ENCODE results near the gene LAMB2.

LAMB2 gene

GRCh38 chr3:49132437-49133225 lies at the start of gene LAMB2:
TSS of gene LAMB2 (minus strand) at chr3:49133050. CDS start at chr3:49132867, 183 bp downstream.
- peak; percentile 89 for DNase-seq (ENCODE audit: low spot score)

DNA sequence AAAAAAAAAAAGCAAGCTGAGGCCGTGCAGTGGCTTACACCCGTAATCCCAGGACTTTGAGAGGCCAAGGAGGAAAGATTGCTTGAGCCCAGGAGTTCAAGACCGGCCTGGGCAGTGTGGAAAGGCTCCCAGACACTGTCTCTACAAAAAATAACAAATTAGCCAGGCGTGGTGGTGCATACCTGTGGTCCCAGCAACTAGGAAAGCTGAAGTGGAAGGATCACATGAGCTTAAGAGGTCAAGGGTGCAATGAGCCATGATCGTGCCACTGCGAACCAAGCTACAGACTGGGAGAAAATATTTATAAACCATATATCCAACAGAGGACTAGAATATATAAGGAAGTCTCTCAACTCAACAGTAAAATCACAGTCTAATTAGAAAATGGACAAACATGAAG lies 48.5 kb upstream of the LAMB2 start:
- DNase-seq (ENCODE audit: low spot score): no peak

- no peak for DNase-seq (ENCODE audit: low spot score)
These were observed 47.3 kb upstream of the LAMB2 start for GRCh38 chr3:49180116-49180515.

- DNase-seq (ENCODE audit: low spot score): no peak
These were observed 44.2 kb upstream of the LAMB2 start for GRCh38 chr3:49177073-49177472.

DNA sequence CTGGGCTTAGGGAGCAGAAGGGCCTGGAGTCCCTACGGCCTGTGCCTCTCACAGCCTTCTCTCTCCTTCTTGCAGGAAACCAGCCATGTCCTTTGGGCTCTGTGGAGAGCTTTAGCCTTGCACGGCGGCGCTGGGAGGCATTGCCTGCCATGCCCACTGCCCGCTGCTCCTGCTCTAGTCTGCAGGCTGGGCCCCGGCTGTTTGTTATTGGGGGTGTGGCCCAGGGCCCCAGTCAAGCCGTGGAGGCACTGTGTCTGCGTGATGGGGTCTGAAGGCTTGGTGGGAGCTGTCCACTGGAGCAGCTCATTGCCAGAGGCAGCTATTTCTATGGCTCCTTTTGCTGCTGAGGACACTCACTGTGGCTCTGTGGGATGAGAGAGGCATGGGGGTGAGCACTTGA lies 42.7 kb upstream of the LAMB2 start:
- DNase-seq (ENCODE audit: low spot score): no peak

DNA sequence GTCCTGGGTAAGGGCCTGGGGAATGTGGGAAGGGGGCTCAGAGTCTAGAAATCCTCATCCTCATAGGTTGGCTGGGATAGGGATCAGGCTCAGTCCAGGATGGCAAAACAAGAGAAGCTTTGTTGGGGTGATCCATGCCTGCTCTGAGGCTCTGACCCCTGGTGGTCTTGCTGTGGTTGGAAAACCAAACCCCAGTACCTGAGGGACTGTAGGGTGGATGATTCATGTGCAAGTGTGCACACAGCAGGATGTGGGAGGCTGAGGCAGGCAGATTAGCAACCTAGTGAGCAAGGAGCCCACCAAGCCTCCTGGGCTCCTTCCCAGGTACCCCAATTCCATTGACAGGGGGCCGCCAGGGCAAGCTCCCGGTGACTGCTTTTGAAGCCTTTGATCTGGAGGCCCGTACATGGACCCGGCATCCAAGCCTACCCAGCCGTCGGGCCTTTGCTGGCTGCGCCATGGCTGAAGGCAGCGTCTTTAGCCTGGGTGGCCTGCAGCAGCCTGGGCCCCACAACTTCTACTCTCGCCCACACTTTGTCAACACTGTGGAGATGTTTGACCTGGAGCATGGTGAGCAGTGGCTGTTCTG lies 41.6 kb upstream of the LAMB2 start:
- DNase-seq (ENCODE audit: low spot score): no peak

DNA sequence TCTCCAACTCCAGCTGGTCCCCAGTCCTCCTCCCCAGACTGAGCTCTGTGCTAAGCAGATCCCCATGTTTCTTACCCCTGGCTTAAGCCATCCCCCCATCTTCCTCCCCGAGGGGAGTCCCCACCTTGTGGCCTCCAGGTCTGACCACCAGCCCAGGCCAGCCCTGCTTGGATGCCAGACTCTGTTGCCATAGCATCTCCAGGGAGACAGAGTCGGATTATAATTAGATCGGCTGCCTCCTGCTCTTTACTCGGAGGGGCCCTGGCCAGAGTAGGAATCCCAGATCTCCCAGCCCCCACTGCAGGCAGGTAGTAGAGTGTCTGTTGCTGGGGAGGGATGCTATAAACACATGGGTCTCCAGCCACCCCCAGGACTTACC lies 40.9 kb upstream of the LAMB2 start:
- DNase-seq (ENCODE audit: low spot score): no peak

DNA sequence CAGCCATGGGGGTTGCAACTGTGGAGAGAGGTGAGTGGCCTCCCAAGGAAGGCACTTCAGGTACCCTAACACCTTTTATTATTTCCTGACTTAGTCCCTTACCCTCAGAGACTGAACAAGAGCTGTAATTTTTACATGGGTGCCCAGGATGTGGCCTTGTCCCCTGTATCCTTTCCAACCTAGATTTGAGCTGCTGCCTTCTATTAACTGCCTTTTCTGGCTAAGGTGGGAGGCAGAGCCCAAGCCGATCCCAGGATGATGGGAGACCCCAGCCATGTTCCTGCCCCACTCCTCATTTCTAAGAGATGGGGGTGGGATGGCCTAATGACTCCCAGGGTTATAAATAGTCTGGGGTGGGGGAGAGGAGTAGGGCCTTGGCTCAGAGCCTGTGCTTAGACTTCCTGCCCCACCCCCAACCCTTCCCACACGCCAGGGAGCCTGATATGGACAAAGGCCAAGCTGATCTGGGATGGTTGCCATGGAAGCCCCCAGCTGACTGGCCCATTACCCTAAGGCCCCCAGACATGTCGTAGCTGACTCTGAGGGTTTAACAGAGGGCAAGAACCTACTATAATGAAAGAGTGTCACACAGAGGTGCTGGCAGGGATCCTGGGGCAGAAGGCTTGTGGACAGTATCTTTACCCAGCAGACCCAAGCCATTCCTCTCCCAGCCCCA lies 40.4 kb upstream of the LAMB2 start:
- DNase-seq (ENCODE audit: low spot score): no peak

- no peak for DNase-seq (ENCODE audit: low spot score)
These were observed 39.7 kb upstream of the LAMB2 start for GRCh38 chr3:49172551-49173041.

DNA sequence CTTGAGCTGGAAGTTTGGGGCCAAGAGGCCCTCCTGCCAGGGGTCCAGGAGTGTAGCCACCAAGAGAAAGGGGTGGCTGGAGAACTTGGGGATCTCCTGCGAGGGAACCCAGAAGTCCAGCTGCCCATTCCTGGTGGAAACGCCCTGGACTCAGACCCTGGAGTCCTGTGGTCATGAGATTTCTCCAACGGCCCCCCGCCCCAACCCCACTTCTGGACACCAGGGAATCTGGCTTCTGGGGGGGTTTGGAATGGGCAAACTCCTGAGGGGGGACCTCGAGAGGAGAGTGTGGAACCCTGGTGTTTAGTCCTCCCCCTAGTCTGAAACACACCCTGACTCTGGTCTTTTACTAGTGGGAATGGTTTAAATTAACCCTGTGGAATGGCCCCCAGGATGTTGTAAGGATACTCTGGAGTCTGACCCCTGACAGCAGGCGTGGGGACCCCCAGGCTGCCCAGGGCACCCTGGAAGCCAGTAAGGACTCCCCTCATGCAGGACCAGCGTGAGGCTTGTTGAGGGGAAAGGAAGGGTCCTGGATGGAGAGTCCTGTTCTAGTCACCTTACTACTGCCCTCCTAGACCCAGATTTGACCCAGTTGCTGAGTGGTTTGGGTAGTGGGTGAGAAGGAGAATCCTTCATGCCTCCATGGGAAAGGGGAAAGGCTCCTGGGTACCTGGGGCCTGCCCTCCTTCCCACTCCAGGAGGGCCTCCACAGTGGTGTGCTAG lies 39.1 kb upstream of the LAMB2 start:
- DNase-seq (ENCODE audit: low spot score): peak; percentile 42

GRCh38 chr3:49171119-49171774 lies 38.4 kb upstream of the LAMB2 start, which contains the start of gene KLHDC8B:
TSS of gene KLHDC8B (plus strand) at chr3:49171598. CDS start at chr3:49172770, 1,172 bp downstream.
- peak; percentile 96 for DNase-seq (ENCODE audit: low spot score)

DNA sequence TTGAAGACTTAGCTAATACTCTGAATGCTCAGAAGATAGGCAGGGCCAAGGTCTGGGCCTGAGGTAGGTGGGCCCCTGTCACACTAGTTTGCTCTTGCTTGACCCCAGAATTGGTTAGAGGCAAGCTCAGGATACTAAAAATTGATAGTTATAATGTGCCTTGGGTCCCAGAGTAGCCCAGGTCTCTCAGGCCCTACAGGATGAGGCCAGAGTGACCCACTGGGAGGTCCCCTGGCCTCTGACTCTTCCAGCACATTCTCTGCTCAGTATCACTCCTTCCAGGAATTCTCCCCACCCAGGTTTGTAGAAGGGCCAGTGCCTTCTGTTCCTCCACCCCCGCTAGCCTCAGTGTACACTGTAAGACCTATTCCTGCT lies 37.9 kb upstream of the LAMB2 start:
- DNase-seq (ENCODE audit: low spot score): no peak

- no peak for DNase-seq (ENCODE audit: low spot score)
These were observed 34.1 kb upstream of the LAMB2 start for GRCh38 chr3:49166752-49167556.

DNA sequence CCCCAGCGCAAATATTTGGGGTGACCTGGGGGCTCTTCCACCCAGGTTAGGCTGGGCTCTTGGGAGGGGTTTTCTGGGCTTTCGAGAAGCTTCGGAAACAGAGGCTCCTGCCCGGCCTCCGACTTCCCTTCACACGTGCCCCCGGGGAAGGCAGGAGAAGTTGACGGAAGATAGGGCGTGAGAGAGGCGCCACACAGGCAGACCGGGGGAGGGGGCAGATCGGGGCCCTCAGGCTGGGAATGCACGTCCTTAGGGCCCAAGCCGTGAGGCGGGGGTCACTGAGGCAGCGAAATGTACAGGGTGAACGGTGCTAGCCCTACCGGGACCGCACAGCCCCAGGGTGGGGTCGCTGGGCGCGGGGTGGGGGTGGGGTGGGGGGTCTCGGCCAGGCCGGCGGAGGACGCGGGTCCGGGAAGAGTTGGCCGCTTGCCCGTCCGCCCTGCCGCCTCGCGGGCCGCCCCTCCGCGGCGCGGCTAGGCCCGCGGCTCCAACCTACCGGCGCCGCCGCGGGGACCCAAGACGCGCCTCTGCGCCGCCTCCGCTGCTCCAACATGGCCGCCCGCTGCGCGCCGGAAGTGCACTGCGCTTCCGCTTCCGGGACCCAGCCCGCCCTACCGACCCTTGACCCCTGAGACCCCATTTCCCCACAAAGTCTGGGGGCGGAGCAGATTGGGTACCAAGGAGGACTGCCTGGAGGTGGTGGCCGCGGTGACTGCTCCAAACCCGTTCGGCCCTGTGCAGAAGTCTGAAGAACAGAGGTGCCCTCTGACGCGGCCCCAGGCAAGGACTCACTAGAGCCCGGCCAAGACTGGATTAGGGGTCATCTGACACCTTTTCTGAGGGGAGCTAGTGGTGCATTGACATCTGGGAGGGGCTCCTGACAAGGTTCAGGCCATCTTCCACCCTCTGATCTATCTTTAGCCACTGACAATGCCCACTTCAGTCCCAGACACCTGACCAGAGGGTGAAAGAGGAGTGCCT lies 33.2 kb upstream of the LAMB2 start, which contains the start of gene CCDC71:
Gene CCDC71, minus strand, starts transcription at position 561 of the 981 bp plus-strand sequence. CDS start 2,123 bp downstream, outside the sequence.
- DNase-seq (ENCODE audit: low spot score): peak; percentile 94

DNA sequence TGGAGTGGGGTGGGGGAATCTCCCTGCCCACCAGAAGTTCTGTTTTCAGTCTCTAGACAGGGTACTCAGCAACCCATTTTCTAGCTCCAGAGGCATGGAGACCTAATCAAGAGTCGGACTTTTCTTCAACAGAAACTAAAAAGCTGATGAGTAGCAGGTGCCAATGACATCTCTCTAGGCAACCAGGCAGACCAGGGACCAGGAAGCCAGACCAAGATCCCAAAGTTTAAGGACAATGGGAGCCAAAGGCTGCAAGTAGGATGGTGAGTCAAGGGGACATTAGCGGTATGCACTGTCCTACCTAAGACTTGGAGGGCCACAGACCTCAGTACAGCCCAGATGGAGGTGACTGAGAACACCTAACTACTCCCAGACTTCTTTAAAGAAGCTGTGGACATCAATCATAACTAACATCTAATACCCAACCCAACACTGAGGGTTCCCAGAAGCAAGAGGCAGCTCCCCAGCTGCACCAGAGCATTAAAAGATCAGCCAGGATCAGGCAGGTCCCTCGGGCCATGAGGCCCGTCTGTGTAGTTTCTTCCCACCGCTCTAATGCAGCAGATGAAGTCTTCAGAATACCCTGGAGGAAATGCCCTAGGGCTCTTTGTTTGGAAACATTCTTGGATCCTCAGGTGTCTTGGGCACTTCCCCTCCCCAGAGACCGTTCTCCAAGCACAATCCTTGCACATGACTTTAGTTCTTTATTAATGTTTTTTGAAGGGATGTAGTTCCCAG lies 32.3 kb upstream of the LAMB2 start:
- no peak for DNase-seq (ENCODE audit: low spot score)

DNA sequence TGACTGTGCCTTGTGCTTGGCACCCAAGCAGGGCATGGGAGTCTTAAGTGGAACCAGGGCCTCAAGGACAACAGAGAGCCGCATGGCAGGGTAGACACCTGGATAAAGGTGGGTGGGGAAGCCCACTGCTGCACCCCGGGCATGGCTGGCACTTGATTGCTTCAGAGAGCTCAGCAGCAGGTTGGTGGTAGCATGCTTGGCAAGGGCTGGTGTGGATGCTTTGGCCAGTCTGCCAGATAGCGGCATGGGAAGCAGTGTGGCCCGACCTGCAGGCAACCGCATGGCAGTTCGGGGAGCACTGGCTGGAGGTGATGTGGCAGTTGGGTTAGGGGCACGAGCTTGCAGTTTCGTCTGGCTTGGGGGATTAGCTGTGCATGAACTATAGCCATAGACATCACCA lies 30.8 kb upstream of the LAMB2 start:
- no peak for DNase-seq (ENCODE audit: low spot score)

DNA sequence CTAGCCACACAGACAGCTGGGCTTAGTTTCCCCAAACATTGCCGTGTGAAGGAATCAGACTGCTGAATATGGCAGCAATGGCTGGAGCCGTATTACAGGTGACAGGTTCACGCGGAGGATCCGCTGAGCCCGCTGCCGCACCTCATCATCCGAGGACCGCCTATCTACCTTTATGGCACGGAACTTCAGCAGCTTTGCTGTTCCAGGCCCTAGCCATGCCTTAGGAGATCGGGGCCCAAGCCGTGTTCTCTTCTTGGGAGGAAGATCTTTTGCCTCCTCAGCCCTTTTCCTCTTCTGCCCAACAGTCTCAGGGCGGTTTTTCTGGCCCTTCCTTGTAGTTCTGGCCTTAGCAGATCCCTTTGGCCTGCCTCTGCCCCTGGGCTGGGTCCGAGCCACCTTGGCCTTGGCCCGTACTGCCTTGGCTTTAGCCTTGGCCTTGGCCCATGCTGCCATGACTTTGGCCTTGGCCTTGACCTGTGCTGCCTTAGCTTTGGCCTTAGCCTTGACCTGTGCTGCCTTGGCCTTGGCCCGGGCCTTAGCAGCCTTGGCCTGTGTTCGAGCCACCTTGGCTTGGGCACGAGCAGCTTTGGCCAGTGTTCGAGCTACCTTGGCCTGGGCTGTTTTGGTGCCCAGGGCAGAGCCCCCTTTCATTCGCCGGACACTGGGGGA lies 30.0 kb upstream of the LAMB2 start:
- no peak for DNase-seq (ENCODE audit: low spot score)

- no peak for DNase-seq (ENCODE audit: low spot score)
These were observed 29.1 kb upstream of the LAMB2 start for GRCh38 chr3:49161808-49162530.

All from GM03348 (cell line).